DOHH2 (cell line): ENCODE measurements around the gene TMCC1.

Source experiments
- H3F3A ChIP-seq: fragments of 200-600 bp; sonication (generic), shearing (Covaris generic); 2 replicates; pipeline ENCODE4 v1.6.0; 2016; ENCODE audit warnings: antibody characterized with exemption, mild to moderate bottlenecking; ENCODE audit not compliant: control insufficient read depth, insufficient read depth
- H3K27ac ChIP-seq: fragments of 200-600 bp; sonication (generic); 2 replicates; pipeline ENCODE4 v1.5.1; 2014; ENCODE audit warnings: low read depth, mild to moderate bottlenecking, low read length, moderate library complexity
- H3K27me3 ChIP-seq: fragments of 200-600 bp; sonication (generic); 2 replicates; pipeline ENCODE4 v1.6.1; 2014; ENCODE audit warnings: mild to moderate bottlenecking, low read length, mixed read lengths; ENCODE audit not compliant: control insufficient read depth
- H3K36me3 ChIP-seq: fragments of 200-600 bp; sonication (generic); 2 replicates; pipeline ENCODE4 v1.6.1; 2014; ENCODE audit warnings: mild to moderate bottlenecking, low read length, moderate library complexity, mixed read lengths; ENCODE audit not compliant: control insufficient read depth
- H3K4me1 ChIP-seq: fragments of 200-600 bp; sonication (generic); 2 replicates; pipeline ENCODE4 v1.6.1; 2014; ENCODE audit warnings: mild to moderate bottlenecking, low read length, mixed read lengths; ENCODE audit not compliant: control insufficient read depth
- H3K4me2 ChIP-seq: fragments of 200-600 bp; sonication (generic); 2 replicates; pipeline ENCODE4 v1.6.0; 2014; ENCODE audit warnings: mild to moderate bottlenecking, low read length, moderate library complexity
- H3K4me3 ChIP-seq: fragments of 200-600 bp; sonication (generic); 2 replicates; pipeline ENCODE4 v1.5.1; 2014; ENCODE audit warnings: mild to moderate bottlenecking, low read length, mixed read lengths
- H3K79me2 ChIP-seq: fragments of 200-600 bp; sonication (generic); 2 replicates; pipeline ENCODE4 v1.6.1; 2014; ENCODE audit warnings: mild to moderate bottlenecking, low read length, mixed read lengths; ENCODE audit not compliant: control insufficient read depth
- H3K9me2 ChIP-seq: fragments of 200-600 bp; sonication (generic); replicated peaks from 2 replicates; pipeline ENCODE4 v1.6.1; 2014; ENCODE audit warnings: mild to moderate bottlenecking, low read length, mixed read lengths; ENCODE audit not compliant: control insufficient read depth
- H3K9me3 ChIP-seq: fragments of 200-600 bp; sonication (generic); 2 replicates; pipeline ENCODE4 v1.6.1; 2014; ENCODE audit warnings: antibody characterized with exemption, low read length, mixed read lengths; ENCODE audit not compliant: control insufficient read depth, insufficient read depth
- H4K20me1 ChIP-seq: fragments of 200-600 bp; sonication (generic); 2 replicates; pipeline ENCODE4 v1.6.0; 2014; ENCODE audit warnings: low read depth, mild to moderate bottlenecking, antibody characterized with exemption, low read length, moderate library complexity; ENCODE audit not compliant: control insufficient read depth, insufficient read depth
- CTCF ChIP-seq: fragments of 200-600 bp; sonication (generic); IDR thresholded peaks from one replicate; pipeline ENCODE4 v1.5.1; 2014; ENCODE audit warnings: antibody characterized with exemption, mild to moderate bottlenecking, low read depth, low read length; ENCODE audit not compliant: poor library complexity, severe bottlenecking
- EZH2phosphoT487 ChIP-seq: fragments of 200-600 bp; sonication (generic); IDR thresholded peaks from 2 replicates; pipeline ENCODE4 v1.6.1; 2017; ENCODE audit warnings: borderline replicate concordance, mild to moderate bottlenecking, antibody characterized with exemption, low read length, moderate library complexity, mixed read lengths

TMCC1 gene

DNA sequence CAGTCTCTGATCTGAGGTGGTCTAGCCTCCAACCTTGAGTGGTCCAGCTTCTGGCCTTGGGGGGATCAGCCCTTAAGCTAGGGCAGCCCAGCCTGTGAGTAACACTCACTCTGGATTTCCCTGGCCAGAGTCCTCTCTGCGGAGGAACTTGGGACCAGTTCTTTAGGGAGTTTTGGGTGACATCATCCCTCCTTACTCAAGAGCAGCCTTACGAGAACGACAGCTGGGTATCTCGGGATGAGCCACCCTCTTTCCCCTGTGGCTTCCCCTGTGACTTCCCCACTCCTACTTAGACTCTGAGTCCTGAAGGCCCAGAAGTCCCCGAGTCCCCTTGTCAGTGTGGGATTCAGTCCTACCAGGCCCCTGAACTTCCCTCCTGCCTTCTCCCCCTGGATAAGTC, 276.8 kb downstream of the TMCC1 start:
- Histone ChIP-seq H3K36me3 (no peaks in the 10 kb centered on the region), H3K9me2 (no peaks in the 10 kb centered on the region), H4K20me1 (no peaks in the 10 kb centered on the region), H3K4me2 (no peak overlapping the region), H3K4me3 (no peak overlapping the region), H3K27me3 (no peaks in the 10 kb centered on the region), H3K9me3 (no peaks in the 10 kb centered on the region), H3F3A (no peaks in the 10 kb centered on the region), H3K4me1 (peaks cover 11% of the 10 kb centered on the region), H3K27ac (no peak overlapping the region), H3K79me2 (no peaks in the 10 kb centered on the region)
- no peak for TF ChIP-seq EZH2phosphoT487
- TF ChIP-seq CTCF: no peak

- H4K20me1 ChIP-seq: no peaks in the 10 kb centered on the region
- no peaks in the 10 kb centered on the region for H3F3A ChIP-seq
- no peaks in the 10 kb centered on the region for H3K9me3 ChIP-seq
- H3K4me1 ChIP-seq: peaks cover 11% of the 10 kb centered on the region
- no peaks in the 10 kb centered on the region for H3K36me3 ChIP-seq
- no peak overlapping the region for H3K27ac ChIP-seq
- no peak overlapping the region for H3K4me3 ChIP-seq
- TF ChIP-seq EZH2phosphoT487: no peak
- no peak for TF ChIP-seq CTCF
- H3K9me2 ChIP-seq: no peaks in the 10 kb centered on the region
- H3K79me2 ChIP-seq: no peaks in the 10 kb centered on the region
- no peaks in the 10 kb centered on the region for H3K27me3 ChIP-seq
- H3K4me2 ChIP-seq: no peak overlapping the region
Observed at GRCh38 chr3:129616291-129616690, 277.2 kb downstream of the TMCC1 start.

DNA sequence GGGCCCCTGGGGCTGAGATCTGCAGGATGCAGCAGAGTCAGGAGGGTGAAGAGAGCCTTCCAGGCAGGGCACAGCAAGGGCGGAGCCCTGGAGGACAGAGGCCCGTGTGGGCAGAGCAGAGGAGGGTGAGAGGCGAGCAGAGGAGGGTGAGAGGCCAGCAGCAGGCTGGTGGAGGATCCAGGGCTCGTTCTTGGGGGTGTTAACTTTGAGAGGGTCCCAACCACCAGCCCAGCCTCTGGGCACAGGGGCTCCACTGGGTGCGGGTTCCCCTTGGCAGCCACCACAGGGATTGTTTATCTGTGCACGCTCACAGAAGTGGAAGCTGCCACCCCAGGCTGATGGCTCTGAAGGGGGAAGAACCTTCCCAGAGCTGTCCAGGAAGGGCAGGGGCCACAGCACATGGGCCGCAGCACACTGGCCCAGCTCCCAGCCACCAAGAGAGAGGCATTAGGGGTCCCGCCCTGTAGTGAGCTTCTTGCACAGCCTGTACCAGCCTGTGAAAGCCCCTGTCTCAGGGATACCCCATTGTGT, 277.7 kb downstream of the TMCC1 start:
- H3K36me3 ChIP-seq: no peaks in the 10 kb centered on the region
- no peaks in the 10 kb centered on the region for H3K9me2 ChIP-seq
- H3K4me1 ChIP-seq: peaks cover 11% of the 10 kb centered on the region
- no peaks in the 10 kb centered on the region for H3K27me3 ChIP-seq
- no peaks in the 10 kb centered on the region for H4K20me1 ChIP-seq
- no peaks in the 10 kb centered on the region for H3K79me2 ChIP-seq
- no peaks in the 10 kb centered on the region for H3K9me3 ChIP-seq
- H3K4me3 ChIP-seq: no peak overlapping the region
- no peak overlapping the region for H3K27ac ChIP-seq
- H3F3A ChIP-seq: no peaks in the 10 kb centered on the region
- H3K4me2 ChIP-seq: no peak overlapping the region
- no peak for TF ChIP-seq CTCF
- TF ChIP-seq EZH2phosphoT487: no peak
